ENCODE results near the gene IQCH.
"Not testable (repeated sequence)": the region's sequence is repeated elsewhere in the genome, so short reads cannot be mapped to it uniquely, and the experiment has no call there.

The IQCH gene

DNA sequence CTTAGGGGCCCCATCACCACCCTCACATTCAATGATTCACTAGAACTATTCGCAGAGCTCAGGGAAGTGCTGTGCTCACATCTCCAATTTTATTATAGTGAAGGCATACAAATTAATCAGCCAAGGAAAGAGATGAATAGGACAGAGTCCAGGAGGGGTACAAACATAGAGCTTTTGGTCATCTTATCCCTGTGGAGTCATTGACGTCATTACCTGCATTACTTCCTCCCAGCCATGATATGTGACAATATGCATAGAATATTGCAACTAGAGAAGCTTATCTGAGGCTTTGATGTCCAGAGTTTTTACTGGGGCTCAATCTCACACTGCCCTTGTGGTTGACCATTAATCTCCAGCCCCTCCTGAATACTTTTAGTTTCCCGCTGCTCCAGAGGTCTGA, 1.5 kb downstream of the IQCH start:
- TF ChIP-seq, protein P1, sequence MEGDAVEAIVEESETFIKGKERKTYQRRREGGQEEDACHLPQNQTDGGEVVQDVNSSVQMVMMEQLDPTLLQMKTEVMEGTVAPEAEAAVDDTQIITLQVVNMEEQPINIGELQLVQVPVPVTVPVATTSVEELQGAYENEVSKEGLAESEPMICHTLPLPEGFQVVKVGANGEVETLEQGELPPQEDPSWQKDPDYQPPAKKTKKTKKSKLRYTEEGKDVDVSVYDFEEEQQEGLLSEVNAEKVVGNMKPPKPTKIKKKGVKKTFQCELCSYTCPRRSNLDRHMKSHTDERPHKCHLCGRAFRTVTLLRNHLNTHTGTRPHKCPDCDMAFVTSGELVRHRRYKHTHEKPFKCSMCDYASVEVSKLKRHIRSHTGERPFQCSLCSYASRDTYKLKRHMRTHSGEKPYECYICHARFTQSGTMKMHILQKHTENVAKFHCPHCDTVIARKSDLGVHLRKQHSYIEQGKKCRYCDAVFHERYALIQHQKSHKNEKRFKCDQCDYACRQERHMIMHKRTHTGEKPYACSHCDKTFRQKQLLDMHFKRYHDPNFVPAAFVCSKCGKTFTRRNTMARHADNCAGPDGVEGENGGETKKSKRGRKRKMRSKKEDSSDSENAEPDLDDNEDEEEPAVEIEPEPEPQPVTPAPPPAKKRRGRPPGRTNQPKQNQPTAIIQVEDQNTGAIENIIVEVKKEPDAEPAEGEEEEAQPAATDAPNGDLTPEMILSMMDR (conservative IDR thresholded peaks at IDR 0.05; ENCODE audit: low read depth, low read length) = no peak
- no peak for DNase-seq (ENCODE audit: low read depth)
- no peak overlapping the region for H3K4me3 ChIP-seq (ENCODE audit: low read length)

DNA sequence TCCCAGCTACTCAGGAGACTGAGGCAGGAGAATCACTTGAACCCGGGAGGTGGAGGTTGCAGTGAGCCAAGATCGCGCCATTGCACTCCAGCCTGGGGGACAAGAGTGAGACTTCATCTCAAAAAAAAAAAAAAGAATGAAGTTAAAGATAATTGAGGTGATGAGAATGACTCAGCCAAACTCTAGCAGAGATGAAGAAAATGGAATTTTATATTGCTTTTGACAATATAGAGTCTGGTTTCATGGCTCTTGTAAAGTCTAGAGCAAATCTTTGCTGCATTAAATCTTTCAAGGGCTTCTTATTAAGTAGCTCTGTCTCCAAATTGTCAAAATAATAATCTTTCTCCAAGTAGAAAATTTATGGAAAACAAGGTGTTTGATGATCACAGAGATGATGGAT, 3.8 kb downstream of the IQCH start:
- H3K4me3 ChIP-seq (ENCODE audit: low read length); DNase-seq (ENCODE audit: low read depth): not testable (repeated sequence)

DNA sequence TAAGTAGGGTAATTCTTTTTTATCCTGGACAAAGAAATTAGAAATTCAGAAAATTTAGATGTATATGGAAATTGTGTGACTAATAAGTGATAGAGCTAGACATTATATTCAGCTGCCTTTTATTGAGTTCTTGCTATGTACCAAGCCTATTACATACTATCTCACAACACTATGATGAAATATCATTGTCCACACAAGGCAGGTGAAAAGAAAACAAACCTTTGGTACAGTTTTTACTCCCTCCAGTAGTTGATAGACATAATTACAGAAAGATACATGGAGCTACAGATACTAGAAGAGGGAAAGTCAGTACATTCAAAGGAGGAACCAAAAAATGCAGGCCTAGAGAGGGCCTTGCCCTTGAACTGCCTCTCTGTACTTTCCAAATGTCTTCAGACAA, 4.8 kb downstream of the IQCH start:
- no peak for DNase-seq (ENCODE audit: low read depth)
- no peak overlapping the region for H3K4me3 ChIP-seq (ENCODE audit: low read length)
- TF ChIP-seq, protein P1 (conservative IDR thresholded peaks at IDR 0.05; ENCODE audit: low read depth, low read length) = no peak

DNA sequence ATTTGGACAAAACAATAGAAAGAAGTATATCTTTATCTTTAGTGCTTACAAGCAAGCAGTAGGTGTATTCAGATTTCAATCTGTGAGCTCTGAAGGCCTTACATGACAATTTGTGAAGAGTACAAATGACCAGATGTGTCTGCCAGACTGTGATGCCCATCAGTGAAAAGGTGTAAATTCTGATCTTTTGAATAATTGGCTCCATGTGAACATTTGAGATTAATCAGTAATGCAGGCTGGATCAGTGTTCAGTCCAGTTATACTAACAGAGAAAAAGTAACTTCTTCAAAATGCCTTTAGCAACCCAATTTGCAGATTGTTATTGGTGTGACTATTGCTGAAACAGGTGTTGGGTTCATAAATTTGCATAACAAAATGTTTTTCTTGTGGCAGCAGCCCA, 5.2 kb downstream of the IQCH start:
- TF ChIP-seq, protein P1 (conservative IDR thresholded peaks at IDR 0.05; ENCODE audit: low read depth, low read length) = no peak
- no peak overlapping the region for H3K4me3 ChIP-seq (ENCODE audit: low read length)
- no peak for DNase-seq (ENCODE audit: low read depth)

DNA sequence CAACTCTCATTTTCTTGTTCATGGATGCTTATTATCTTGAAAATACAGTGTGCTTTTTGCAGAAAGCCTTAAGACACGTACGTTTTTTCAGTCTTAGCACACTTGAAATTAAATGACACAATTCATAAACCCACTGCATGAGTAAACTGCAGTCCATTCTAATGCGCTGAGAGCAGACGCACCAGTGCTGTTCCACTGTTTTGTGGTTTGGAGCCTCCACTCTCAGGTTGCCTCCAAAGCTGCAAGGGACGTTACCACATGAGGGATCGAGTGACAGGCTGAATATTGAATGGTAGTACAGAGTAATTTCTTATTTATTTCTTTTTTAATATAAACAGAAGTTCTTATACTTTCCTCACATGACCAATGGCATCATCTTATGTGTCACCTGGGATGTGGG, 12.3 kb downstream of the IQCH start:
- TF ChIP-seq, protein P1 (conservative IDR thresholded peaks at IDR 0.05; ENCODE audit: low read depth, low read length) = no peak
- H3K4me3 ChIP-seq (ENCODE audit: low read length) = no peak overlapping the region
- DNase-seq (ENCODE audit: low read depth) = no peak

DNA sequence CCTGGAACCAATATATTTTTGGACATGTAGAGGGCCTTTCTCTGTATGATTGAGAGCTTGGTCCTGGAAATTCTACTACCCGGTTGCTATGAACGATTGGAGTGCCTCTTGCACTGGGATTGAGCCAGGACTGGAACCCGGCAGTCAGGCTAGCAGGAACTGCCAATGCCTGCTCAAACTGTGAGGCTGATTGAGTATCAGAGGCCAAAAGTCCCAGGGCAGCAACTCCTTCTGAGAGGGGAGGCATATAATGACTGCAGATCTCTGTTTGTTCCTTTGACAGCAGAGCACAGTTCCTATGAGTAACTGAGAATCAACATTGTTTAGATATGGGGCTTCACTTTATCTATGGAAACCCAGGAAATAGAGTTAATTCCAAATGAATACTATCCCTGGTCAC, 12.9 kb downstream of the IQCH start:
- TF ChIP-seq, protein P1 (conservative IDR thresholded peaks at IDR 0.05; ENCODE audit: low read depth, low read length) = no peak
- no peak for DNase-seq (ENCODE audit: low read depth)
- H3K4me3 ChIP-seq (ENCODE audit: low read length) = no peak overlapping the region

DNA sequence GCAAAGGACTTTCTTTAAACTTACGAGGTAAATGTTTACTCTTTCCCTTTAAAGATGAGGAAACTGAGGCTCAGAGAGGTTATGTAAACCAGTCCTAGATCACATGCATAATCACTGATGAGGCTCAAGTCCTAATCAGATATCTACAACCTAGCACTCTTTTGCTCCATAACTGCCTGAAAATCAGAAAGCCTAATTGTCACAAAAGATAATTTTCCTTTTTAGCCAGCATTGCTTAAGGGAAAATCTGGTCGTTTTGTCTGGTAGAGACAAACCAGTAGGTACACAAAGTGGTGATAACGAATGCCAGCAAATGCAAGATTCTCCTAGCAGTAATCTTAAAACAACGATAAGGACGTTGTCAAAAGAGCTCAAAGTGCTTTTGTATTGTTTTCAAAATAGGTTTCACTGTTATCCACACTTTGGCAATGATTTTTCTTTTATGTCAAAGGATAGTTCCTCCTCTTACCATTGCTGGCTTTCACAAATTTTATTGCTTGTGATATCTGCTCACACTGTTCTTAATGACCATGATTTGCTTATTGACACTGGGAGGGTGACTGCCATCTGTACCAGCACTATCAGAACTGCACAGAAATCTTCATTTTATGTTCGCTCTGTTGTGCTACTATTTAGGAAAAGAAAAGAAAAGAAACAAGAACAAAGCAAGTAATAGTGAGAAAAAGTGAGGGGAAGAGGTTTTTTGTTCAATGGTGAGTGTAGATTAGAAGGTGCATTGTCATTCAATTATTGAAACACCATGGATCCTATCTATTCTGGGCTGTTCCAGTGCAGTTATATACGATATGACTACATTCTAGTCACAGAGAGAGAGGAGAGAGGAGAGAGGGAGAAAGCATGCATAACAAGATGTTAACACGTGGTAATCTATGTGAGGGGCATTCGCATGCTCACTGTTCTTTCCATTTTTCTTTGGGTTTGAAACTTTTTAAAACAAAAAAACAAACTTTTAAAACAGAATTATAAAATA, 13.7 kb downstream of the IQCH start:
- TF ChIP-seq, protein P1 (conservative IDR thresholded peaks at IDR 0.05; ENCODE audit: low read depth, low read length) = no peak
- no peak for DNase-seq (ENCODE audit: low read depth)
- H3K4me3 ChIP-seq (ENCODE audit: low read length) = no peak overlapping the region
